ENCODE measurements around the gene METTL22. TPM values are rescaled to one million over a fixed set of nuclear protein-coding genes. Genes with fewer than 3 reads are reported as not detected.

Gene METTL22
- total and polyA plus RNA-seq, 12 donors, result 8.4 to 67.1 (median 25.3) TPM

DNA sequence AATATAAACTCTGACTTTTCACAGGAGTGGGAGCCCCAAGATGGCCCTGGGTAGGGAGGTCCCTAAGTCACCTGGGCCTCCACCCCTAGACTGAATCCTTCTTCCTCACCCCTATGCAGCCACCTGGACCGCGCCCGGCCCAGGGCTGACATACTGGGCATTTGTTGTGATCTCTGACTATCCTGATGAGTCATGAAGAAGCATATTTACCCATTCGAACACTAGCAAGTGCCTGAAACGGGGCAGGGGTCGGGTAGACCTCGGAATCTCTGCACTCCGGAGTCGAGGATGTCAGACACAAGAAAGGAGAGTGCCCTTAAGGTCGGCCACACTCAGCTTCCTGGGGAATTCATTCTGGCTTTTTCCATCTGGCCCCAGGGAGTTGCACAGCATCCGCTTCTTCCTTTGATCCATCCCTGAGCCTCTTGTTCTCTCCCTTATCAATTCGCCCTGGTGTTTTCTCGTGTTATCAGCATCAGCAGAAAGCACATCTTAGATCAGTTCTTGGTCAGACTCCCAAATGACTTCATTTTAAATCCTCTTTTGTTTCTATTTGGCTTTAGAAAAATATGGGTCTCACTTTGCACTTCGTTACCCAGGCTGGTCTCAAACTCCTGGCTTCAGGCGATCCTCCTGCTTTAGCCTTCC, 10.4 kb downstream of the METTL22 start:
- intact Hi-C loops (cut with DNase I), result no loop called here
- H3K27ac ChIP-seq, result peak overlapping the region in 3 of 5 donors; percentile 43 to 76 (median 55)
- DNase-seq, result no peak
- peaks cover 0 to 83% of the 10 kb centered on the region in 2 donors for H3K36me3 ChIP-seq (replicated peaks in 1 of 2)
- H3K9me3 ChIP-seq (replicated peaks in 1 of 3), result no peaks in the 10 kb centered on the region
- no peaks in the 10 kb centered on the region for H3K27me3 ChIP-seq
- H3K4me1 ChIP-seq (replicated peaks in 1 of 2), result peaks cover 0 to 6% of the 10 kb centered on the region in 2 donors
- WGBS, 4 donors, result 62% methylated on average over 12 to 15 of the region's 15 CpGs
- TF ChIP-seq, protein P1, sequence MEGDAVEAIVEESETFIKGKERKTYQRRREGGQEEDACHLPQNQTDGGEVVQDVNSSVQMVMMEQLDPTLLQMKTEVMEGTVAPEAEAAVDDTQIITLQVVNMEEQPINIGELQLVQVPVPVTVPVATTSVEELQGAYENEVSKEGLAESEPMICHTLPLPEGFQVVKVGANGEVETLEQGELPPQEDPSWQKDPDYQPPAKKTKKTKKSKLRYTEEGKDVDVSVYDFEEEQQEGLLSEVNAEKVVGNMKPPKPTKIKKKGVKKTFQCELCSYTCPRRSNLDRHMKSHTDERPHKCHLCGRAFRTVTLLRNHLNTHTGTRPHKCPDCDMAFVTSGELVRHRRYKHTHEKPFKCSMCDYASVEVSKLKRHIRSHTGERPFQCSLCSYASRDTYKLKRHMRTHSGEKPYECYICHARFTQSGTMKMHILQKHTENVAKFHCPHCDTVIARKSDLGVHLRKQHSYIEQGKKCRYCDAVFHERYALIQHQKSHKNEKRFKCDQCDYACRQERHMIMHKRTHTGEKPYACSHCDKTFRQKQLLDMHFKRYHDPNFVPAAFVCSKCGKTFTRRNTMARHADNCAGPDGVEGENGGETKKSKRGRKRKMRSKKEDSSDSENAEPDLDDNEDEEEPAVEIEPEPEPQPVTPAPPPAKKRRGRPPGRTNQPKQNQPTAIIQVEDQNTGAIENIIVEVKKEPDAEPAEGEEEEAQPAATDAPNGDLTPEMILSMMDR (IDR thresholded peaks at IDR 0.05), result no peak
- TF ChIP-seq POLR2A (IDR thresholded peaks at IDR 0.05), result no peak
- H3K4me3 ChIP-seq, result no peak overlapping the region

DNA sequence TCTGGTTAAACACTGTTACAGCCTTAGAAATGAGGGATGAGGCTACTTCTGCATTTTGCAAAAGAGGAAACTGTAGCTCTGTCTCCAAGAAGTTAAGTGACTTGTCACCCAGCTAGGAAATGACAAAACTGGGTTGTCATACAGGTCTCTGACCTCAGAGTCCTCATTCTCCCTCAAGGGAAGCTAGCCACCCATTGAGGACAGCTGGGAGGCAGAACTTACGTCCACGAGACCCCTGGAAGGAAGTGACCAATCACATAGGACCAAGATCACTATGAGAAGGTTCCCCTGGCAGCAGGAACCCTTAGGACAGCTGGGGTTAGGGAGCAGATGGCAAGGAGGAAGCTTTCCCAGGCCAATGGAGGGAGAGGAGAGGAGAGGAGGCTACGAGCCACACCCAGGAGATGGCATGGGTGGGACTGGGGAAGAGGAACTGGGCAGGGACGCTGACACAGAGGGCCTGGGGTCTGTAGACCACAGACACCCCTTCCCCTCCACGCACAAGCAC, 11.2 kb downstream of the METTL22 start:
- H3K4me3 ChIP-seq, result no peak overlapping the region
- DNase-seq, result peak in 4 of 7 donors; percentile 24 to 63 (median 40)
- TF ChIP-seq, protein P1 (IDR thresholded peaks at IDR 0.05), result no peak
- TF ChIP-seq POLR2A (IDR thresholded peaks at IDR 0.05), result peak in 1 of 2 donors; percentile 8
- 63 to 100% (median 70%) methylated on average over 3 to 5 of the region's 5 CpGs for WGBS, 4 donors
- H3K9me3 ChIP-seq (replicated peaks in 1 of 3), result no peaks in the 10 kb centered on the region
- peak overlapping the region in 4 of 5 donors; percentile 18 to 85 (median 52) for H3K27ac ChIP-seq
- no peaks in the 10 kb centered on the region for H3K4me1 ChIP-seq (replicated peaks in 1 of 2)
- H3K36me3 ChIP-seq (replicated peaks in 1 of 2), result peaks cover 0 to 82% of the 10 kb centered on the region in 2 donors
- intact Hi-C loops (cut with DNase I), result no loop called here
- no peaks in the 10 kb centered on the region for H3K27me3 ChIP-seq

DNA sequence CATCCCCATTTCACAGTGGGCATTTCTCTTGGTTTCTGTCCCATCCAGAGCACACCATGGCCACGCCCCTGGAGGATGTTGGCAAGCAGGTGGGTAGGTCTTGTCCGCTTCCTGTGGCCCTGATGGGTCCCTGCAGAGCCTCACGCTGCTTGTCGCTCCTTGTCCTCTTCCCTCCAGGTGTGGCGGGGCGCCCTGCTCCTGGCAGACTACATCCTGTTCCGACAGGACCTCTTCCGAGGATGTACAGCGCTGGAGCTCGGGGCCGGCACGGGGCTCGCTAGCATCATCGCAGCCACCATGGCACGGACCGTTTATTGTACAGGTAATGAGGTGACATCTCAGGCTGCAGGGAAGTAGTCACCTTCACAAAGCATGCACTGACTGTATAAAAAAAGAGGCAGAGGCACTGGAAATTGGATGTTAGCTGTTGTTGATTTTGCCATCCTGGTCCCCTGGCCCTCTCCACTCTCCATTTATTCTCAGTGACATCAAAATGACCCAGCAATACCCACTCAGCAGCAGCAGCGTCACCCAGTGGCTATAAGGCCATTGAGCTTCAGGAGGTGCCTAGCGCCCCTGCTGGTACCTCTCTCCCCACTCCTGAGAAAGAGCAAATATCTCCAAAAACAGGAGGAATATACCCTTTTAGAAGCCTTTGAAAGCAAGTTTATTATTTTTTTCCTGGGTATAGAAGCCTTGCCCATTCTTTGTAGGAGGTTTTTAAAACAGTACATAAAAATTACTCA, 13.7 kb downstream of the METTL22 start:
- Histone ChIP-seq H3K4me3 (no peak overlapping the region), H3K4me1 (replicated peaks in 1 of 2) (no peaks in the 10 kb centered on the region), H3K9me3 (replicated peaks in 1 of 3) (no peaks in the 10 kb centered on the region), H3K27ac (no peak overlapping the region), H3K36me3 (replicated peaks in 1 of 2) (peaks cover 0 to 73% of the 10 kb centered on the region in 2 donors), H3K27me3 (no peaks in the 10 kb centered on the region)
- DNase-seq, result peak in 1 of 7 donors; percentile 26
- whole genome bisulfite sequencing, 4 donors, result 83 to 87% (median 85%) methylated on average over 8 to 18 of the region's 18 CpGs
- TF ChIP-seq, protein P1 (IDR thresholded peaks at IDR 0.05), result peak in 4 of 6 experiments; percentile 11 to 30 (median 22)
- no peak for TF ChIP-seq POLR2A (IDR thresholded peaks at IDR 0.05)
- intact Hi-C loops (cut with DNase I), result no loop called here

DNA sequence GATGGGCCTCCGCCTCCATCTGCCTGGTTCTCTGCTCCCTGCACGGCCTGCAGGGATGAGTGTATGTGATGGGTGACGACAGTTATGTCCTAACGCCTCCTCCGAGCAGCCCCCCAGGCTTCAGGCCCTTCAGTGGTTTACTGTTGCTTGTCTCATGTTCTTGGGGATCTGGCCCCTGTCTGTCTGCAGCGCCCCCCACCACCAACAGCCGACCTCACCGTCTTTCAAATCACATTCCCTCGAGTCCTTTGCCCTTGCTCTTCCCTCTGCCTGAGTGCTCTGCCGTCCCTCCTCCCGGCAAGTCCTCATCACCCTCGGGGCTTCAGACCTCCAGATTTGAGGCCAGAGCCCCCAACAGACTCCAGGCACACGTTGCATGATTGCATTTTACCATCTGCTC, 18.2 kb downstream of the METTL22 start:
- TF ChIP-seq POLR2A (IDR thresholded peaks at IDR 0.05), result no peak
- TF ChIP-seq, protein P1 (IDR thresholded peaks at IDR 0.05), result no peak
- no peaks in the 10 kb centered on the region for H3K27me3 ChIP-seq
- H3K36me3 ChIP-seq (replicated peaks in 1 of 2), result peaks cover 0 to 82% of the 10 kb centered on the region in 2 donors
- intact Hi-C loops (cut with DNase I), result no loop called here
- no peaks in the 10 kb centered on the region for H3K4me1 ChIP-seq (replicated peaks in 1 of 2)
- no peak for DNase-seq
- WGBS, 4 donors, result 74 to 90% (median 80%) methylated on average over 11 to 13 of the region's 13 CpGs
- H3K27ac ChIP-seq, result no peak overlapping the region
- H3K4me3 ChIP-seq, result no peak overlapping the region
- no peaks in the 10 kb centered on the region for H3K9me3 ChIP-seq (replicated peaks in 1 of 3)

All from adrenal gland (tissue), 12 donors.